ENCODE data around the gene CPED1. TPM values are rescaled to one million over a fixed set of nuclear protein-coding genes. Genes with fewer than 3 reads are reported as not detected.

CPED1 gene
- total RNA-seq, 4 donors from 2014 or later, result 32.5 to 49.5 (median 40.2) TPM

GRCh38 chr7:121048195-121048594 is 59.7 kb downstream of the CPED1 start:
- no peak for TF ChIP-seq CTCF (IDR thresholded peaks at IDR 0.05; ENCODE audit: low read depth)

- TF ChIP-seq CTCF (IDR thresholded peaks at IDR 0.05; ENCODE audit: low read depth), result no peak
Observed at GRCh38 chr7:121049028-121049791, 60.7 kb downstream of the CPED1 start.

GRCh38 chr7:121049897-121050296 is 61.4 kb downstream of the CPED1 start:
- no peak for TF ChIP-seq CTCF (IDR thresholded peaks at IDR 0.05; ENCODE audit: low read depth)

GRCh38 chr7:121053219-121053618 is 64.7 kb downstream of the CPED1 start:
- no peak for TF ChIP-seq CTCF (IDR thresholded peaks at IDR 0.05; ENCODE audit: low read depth)

- TF ChIP-seq CTCF (IDR thresholded peaks at IDR 0.05; ENCODE audit: low read depth), result no peak
Observed at GRCh38 chr7:121054925-121055324, 66.4 kb downstream of the CPED1 start.

- TF ChIP-seq CTCF (IDR thresholded peaks at IDR 0.05; ENCODE audit: low read depth), result no peak
Observed at GRCh38 chr7:121057878-121058277, 69.4 kb downstream of the CPED1 start.

GRCh38 chr7:121058975-121059374 is 70.5 kb downstream of the CPED1 start:
- no peak for TF ChIP-seq CTCF (IDR thresholded peaks at IDR 0.05; ENCODE audit: low read depth)
